Measurements from ENCODE around the gene HTATIP2. TPM values are rescaled to one million over a fixed set of nuclear protein-coding genes. Genes with fewer than 3 reads are reported as not detected.

HTATIP2 gene
- total and polyA plus RNA-seq, 2 of the 4 experiments (the other 2 are of a cell fraction), result 7.2 to 11.6 TPM

GRCh38 chr11:20399498-20399897, 36.0 kb downstream of the HTATIP2 start:
- H2BK15ac ChIP-seq (ENCODE audit: low read depth, low read length), result no peak overlapping the region
- H3K4me2 ChIP-seq (ENCODE audit: low read depth, low read length), result no peak overlapping the region
- H3K4ac ChIP-seq (ENCODE audit: low read depth, low read length), result no peak overlapping the region
- H3K9ac ChIP-seq (ENCODE audit: low read depth, low read length), result no peak overlapping the region
- H2AK9ac ChIP-seq (replicated peaks; ENCODE audit: low read depth, low read length, poor library complexity), result no peak overlapping the region
- POLR2A ChIA-PET (ENCODE audit: unreplicated experiment), result no interaction called here
- H3K4me3 ChIP-seq (ENCODE audit: insufficient read depth, low read depth, low read length), result no peak overlapping the region
- CTCF ChIA-PET, result interaction anchor here (1.1 to 1.6 kb wide), 2 partner anchors 44 to 210 kb away, joined by 6 to 7 read pairs; no protein-coding TSS in a partner anchor
- no peaks in the 10 kb centered on the region for H3K79me1 ChIP-seq (ENCODE audit: low read depth in 1 of 2, low read length in 2 of 2)
- H4K5ac ChIP-seq (ENCODE audit: low read depth, low read length), result no peak overlapping the region
- BruUV-seq (replicated peaks), result no TSS peak
- H4K91ac ChIP-seq (ENCODE audit: insufficient read depth, low read depth, low read length), result no peak overlapping the region
- no peaks in the 10 kb centered on the region for H3K27me3 ChIP-seq (ENCODE audit: control insufficient read depth, insufficient read depth, low read length)
- no peaks in the 10 kb centered on the region for H3K4me1 ChIP-seq (ENCODE audit: control insufficient read depth, insufficient read depth, low read length)
- H3K9me1 ChIP-seq (ENCODE audit: insufficient read depth, low read length), result no peaks in the 10 kb centered on the region
- no peak overlapping the region for H2BK120ac ChIP-seq (ENCODE audit: low read depth, low read length)
- DNase-seq (no peak), ATAC-seq (ENCODE audit: low read depth) (no peak)
- H2BK20ac ChIP-seq (ENCODE audit: low read depth, low read length), result no peak overlapping the region
- no peak overlapping the region for H2AK5ac ChIP-seq (ENCODE audit: low read depth, low read length)
- H3K23ac ChIP-seq (ENCODE audit: low read depth, low read length), result no peak overlapping the region
- H3K18ac ChIP-seq (ENCODE audit: low read depth, low read length), result no peak overlapping the region
- dilution Hi-C loops (cut with HindIII; ENCODE audit: low sequenced_read_pairs, unreplicated experiment), result no loop called here
- no peak overlapping the region for H3K14ac ChIP-seq (replicated peaks; ENCODE audit: low read depth, low read length)
- peaks cover 3% of the 10 kb centered on the region for H3K36me3 ChIP-seq (ENCODE audit: control insufficient read depth, insufficient read depth, low read length)
- H3K27ac ChIP-seq (ENCODE audit: insufficient read depth, low read length), result no peak overlapping the region
- TF ChIP-seq USF2 (IDR thresholded peaks at IDR 0.05; ENCODE audit: low read depth, low read length) (no peak), RFX5 (IDR thresholded peaks at IDR 0.05; ENCODE audit: low read depth, low read length) (no peak), RAD21 (IDR thresholded peaks at IDR 0.05; ENCODE audit: low read length) (no peak), POLR2A (IDR thresholded peaks at IDR 0.05; ENCODE audit: low read depth, low read length) (no peak), MXI1 (IDR thresholded peaks at IDR 0.05; ENCODE audit: borderline replicate concordance, low read depth, low read length) (no peak), BHLHE40 (IDR thresholded peaks at IDR 0.05; ENCODE audit: low read depth, low read length) (no peak), NFE2L2 (IDR thresholded peaks at IDR 0.05; ENCODE audit: low read depth, low read length) (no peak), CHD1 (IDR thresholded peaks at IDR 0.05; ENCODE audit: low read depth, low read length) (no peak), MAZ (IDR thresholded peaks at IDR 0.05; ENCODE audit: borderline replicate concordance, low read depth, low read length) (no peak), MAFK (IDR thresholded peaks at IDR 0.05; ENCODE audit: low read depth, low read length) (no peak), FOS (IDR thresholded peaks at IDR 0.05; ENCODE audit: low read depth, low read length) (no peak), ELK1 (IDR thresholded peaks at IDR 0.05; ENCODE audit: borderline replicate concordance, low read depth, low read length) (no peak)
- H2AFZ ChIP-seq (replicated peaks; ENCODE audit: low read length, poor library complexity), result no peak overlapping the region
- H2BK5ac ChIP-seq (ENCODE audit: low read depth, low read length, poor library complexity, severe bottlenecking), result no peak overlapping the region
- H4K8ac ChIP-seq (ENCODE audit: low read depth in 2 of 2, low read length in 2 of 2), result no peak overlapping the region
- H3K9me3 ChIP-seq (ENCODE audit: control insufficient read depth, insufficient read depth, low read length), result no peaks in the 10 kb centered on the region
- intact Hi-C loops (cut with micrococcal nuclease), result no loop called here
- H4K20me1 ChIP-seq (ENCODE audit: insufficient read depth, low read length), result no peaks in the 10 kb centered on the region
- WGBS, 2 experiments (ENCODE audit: extremely low coverage in 2 of 2, insufficient read length in 1 of 2), result no CpG with 5 or more reads among the region's 2 CpGs
- no peak overlapping the region for H3K56ac ChIP-seq (ENCODE audit: extremely low read depth, insufficient read depth, low read length)
- in situ Hi-C loops (cut with MboI; ENCODE audit: low sequenced_read_pairs), result no loop called here

All from IMR-90 (cell line).